CD4-positive, alpha-beta T cell treated with Interleukin-21 for 1 hour (primary cell): ENCODE results near the gene NRSN1.
A peak's percentile ranks its signal among the peaks of the same experiment; 100 is the strongest.
"Not testable (repeated sequence)": the region's sequence is repeated elsewhere in the genome, so short reads cannot be mapped to it uniquely, and the experiment has no call there.

ENCODE experiments used
- DNase-seq: peaks from one replicate; pipeline ENCODE4 v3.0.0-alpha.2; 2020

NRSN1 gene, protein sequence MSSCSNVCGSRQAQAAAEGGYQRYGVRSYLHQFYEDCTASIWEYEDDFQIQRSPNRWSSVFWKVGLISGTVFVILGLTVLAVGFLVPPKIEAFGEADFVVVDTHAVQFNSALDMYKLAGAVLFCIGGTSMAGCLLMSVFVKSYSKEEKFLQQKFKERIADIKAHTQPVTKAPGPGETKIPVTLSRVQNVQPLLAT

DNA sequence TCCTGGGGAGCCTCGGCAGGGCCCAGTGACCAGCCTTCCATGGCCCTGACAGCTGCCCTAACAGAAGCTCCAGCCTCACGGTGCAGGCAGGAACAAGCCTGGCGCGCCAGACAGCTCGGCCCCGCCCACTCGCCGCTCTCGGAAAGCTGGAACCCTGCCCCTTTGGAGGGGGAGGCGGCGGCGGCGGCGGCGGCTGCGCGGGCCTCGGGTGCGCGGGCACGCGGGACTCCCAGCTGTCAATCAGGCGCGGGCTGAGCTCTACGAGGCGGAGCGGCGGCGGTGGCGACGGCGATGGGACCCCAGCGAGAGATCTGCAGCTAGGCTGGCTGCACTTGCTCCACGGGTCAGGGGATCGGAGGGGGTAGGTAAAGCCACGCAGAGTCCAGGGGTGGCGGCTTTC, at the start of gene NRSN1:
NRSN1 (plus strand) TSS at position 236 of the 400 bp plus-strand sequence. CDS start 8,113 bp downstream, outside the sequence.
- DNase-seq, result no peak

DNA sequence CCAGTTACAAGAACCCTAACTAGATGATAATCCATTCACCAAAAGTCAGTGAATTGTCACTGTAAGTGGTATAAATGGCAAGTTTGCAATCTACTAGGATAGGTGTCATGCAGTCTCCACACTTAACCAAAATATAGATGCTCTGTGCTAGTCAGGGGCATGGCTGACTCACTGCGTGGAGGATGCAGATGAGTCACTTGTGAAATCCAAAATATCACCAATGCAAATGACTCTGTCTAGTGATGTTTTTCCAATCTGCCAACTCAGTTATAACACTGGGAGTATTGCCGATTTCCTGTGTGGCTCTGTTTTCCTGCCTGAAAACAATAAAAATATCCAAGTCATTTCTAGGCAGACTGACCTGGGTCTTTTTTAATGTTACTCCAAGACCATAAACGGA, 47.8 kb upstream of the NRSN1 start:
- no peak for DNase-seq

DNA sequence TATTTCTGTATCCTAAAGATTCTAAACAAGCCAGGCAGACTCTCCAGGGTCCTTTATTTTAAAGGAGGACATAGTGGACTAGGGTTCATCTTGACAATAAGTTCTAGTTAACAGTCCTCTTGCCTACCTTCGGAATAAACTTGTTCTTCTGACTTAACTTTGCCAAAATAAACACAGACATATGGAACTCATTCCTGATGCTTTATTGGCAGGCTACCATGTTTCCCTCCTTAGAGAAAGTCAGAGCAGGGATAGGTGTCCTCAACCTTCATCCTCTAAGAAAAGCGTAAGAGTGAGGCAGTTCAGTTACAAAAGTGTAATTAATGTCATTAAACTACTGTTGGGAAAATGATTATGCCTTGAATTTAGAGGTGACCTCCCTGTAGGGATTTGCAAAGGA, 46.9 kb upstream of the NRSN1 start:
- no peak for DNase-seq

DNA sequence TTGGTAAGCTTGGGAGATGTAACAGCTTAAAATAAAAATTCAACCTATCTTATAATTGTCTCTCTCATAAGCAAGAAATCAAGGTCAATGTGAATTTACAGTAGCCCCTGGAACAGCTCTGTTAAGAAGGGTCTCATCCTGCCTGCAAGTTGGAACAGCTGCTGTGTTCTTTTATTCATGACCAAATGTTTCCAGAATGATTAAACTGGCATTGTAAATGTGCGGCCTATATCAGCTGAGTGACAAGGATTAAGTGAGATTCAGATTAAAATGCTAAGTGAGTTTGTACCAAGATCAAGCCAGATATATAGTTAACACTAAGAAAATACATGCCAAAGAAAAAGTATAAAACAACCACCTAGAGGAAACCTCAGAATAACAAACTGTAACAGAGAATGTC, 45.3 kb upstream of the NRSN1 start:
- no peak for DNase-seq

DNA sequence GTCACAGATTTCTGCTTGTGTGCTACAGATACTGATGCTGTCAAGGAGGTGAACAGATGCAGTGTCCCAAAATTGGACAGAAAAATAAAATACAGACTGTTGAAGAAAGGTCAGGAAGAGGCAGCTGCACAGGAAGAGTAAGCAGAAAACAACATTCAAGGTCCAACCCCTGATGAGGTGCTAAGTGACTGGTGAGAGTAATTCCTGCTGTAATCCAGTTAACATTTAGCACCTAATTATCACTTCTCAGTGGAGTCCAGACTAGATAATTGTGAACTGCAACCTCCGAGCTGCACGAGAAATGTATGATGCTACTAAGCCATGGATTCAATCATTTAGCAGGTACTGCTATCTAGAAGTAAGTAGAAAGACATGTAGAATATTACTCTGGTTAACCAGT, 36.3 kb upstream of the NRSN1 start:
- DNase-seq, result no peak

DNA sequence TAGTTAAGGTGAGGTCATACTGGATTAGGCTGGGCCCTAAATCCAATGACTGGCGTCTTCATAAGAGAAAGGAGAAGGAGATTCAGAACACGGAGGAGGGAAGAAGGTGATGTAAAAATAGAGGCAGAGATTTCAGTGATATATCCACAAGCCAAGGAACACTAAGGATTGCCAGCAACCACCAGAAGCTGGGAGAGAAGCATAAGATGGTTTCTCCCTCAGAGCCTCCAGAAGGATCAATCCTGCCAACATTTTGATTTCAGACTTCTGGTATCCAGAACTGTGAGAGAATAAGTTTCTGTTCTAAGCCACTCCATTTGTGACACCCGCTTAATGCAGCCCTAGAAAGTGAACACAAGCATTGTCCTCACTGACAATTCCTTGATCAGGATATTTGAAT, 33.6 kb upstream of the NRSN1 start:
- no peak for DNase-seq

DNA sequence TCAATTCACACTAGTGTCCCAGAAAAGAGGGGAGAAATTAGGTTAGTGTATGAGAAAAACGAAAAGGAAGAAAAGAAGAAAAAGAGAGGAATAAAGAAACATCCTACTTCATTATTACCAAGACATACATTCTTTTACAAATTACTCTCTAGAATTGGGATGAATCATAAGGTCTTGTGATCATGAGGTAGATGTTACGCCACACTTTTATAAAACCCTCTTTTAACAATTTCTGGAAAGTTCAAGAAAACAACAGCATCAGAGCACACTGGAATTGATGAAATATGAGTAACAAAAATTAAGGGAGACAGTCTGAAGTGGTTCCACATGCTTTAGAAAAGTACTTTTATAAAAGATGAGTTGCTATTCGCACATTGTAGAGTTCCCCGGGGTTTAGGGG, 32.6 kb upstream of the NRSN1 start:
- DNase-seq, result no peak

DNA sequence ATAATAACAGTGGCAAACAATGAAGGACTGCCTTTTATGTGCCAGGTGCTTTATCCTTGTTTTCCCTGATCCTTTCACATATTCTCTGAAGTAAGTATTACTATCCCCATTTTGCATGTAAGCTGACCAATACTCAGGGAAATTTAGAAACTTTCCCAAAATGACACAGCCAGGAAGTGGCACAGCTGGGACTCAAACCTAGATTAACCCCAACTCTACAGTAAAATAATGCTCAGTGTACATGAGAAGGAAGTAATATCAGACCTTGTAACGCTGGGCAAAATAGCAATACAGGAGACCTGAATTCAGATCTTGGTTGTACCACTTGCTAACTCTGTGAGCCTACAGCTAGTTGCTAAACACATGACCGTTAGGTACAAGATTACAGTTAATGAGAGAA, 26.8 kb upstream of the NRSN1 start:
- DNase-seq, result no peak

DNA sequence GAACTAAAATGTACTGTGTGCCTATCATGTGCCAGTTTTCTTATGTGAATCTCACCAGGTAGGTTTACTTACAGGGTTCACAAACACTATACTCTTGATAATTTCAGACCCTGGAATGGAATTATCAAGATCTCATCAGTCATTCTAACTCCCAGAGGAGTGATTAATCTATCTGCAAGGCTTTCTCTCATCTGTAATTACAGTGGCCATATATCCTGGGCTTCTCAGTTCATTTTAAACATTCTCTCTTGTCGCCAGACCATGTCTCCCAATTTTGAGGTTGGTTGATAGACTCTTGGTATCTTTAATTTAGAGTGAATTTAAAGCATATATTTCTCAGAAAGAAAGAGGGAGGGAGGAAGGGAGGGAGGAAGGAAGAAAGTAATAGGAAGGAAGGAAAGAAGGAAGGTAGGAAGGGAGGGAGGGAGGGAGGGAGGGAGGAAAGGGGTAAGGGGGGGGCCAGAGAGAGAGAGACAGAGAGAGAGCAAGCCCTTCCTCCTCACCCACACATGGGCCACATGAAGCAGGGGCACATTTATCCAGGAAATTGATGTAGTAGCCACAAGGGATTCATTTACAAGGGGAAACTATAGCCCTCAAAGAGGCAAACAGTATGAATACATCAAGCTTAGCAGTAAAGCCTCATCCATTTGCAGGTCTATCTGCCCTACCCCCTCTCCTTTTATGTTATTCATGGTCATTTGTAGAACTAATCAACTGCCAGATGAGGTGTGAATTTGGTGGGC, 25.8 kb upstream of the NRSN1 start:
- no peak for DNase-seq

DNA sequence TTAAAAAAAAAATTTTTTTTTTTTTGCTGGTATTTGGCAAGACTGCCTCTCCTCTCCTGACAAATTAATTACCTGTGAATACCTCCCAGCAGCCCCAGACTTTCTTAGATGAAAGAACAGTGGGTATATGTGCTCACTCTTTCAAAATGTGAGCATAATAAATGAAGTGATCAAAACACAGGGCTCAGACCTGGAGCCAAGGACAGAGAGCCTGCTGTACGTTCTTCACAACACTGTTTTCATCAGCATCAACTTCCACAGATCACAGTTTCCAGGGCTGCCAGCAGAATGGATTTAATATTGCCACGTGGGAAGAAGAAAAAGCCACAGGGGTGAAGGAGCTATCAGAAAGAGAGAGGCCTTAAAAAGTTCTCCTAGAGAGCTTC, 25.3 kb upstream of the NRSN1 start:
- no peak for DNase-seq

DNA sequence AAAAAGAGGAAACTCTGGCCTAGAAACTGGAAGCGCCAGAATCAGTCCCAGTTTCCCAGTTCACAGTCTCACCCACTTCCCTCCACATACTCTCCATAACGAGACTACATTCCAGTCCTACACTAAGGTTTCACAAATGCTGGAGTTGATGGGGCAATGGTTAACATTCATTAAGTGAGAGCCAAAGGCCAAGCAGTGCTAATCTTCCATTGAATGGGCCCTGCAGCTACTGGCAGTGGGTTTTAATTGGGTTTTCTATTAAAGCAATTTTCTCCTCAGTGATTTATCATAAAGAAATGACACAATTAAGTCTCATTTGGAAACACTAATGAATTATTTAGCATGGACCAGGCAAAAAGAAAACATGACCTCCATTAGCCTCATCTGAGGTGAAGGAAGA, 20.8 kb upstream of the NRSN1 start:
- no peak for DNase-seq

DNA sequence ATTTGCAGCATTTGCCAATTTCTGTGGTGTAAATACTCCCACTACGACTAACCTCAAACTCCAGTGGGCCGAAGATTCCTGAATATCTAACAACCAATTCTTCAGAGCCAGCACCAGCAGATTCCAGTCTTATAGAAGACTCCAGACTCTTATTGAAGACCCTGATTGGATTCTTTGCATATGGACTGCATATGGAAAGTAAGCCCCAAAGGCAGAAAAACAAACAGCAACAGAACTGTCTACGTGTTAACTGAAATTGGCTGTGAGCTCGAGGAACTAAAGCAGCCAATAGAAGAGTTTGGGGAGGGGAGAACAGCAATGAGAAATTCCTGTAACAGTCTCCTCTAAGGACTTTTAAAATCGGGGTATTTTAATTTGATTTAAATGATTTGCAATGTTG, 19.7 kb upstream of the NRSN1 start:
- no peak for DNase-seq

DNA sequence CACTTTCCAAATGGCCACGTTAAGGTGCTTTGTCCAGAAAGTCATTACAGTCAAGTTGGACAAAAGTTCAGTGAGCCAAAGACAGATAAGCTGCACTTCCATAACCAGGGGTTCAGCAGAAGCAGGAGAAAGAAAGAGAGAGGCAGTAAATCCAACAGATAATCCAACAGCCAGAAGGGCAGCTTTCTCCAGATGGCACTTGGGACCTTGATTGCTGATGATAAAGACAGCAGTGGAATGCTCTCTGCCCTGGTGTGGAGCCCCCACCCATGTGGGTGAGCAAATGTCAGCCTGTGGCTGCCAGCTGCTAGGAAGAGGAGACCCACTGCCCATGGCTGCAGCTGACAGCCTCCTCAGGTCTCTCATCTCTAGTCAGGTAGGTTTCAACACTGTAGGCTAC, 18.7 kb upstream of the NRSN1 start:
- DNase-seq, result no peak

DNA sequence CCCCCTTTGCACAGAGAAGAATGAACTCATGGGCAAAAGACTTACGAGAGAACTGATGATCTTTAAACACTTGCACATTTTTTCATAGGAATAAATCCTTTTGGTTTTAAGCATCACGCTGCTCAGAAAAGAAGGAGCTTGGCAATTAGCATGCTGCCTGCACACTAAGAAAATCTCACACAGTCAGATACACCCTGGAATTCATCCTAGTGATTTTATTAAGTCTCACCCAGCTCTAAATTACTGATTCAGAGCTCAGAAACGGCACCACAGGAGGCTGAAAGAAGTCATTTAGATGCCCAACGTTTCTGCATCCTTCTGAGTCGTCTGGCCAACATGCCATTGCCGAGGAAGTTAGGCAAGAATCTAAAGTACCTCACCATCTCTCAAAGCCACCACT, 18.0 kb upstream of the NRSN1 start:
- no peak for DNase-seq

DNA sequence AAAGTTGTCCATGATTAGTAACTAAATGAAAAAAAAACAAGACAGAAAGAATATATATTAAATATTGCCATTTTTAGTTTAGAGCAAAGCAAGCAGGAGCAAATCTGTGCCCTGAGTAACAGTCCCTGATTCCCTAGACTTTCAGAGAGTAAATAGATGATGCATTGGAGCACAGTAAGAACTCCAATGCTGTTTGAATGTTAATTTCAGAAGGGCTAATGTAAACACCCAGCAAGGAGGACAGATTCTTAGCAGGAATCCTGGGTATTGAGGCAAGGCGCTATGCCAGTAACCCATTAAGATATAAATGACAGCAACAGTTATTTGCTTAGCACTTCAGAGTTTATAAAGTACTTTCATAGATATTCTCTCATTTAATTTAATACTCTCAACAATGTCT, 15.6 kb upstream of the NRSN1 start:
- DNase-seq, result no peak

DNA sequence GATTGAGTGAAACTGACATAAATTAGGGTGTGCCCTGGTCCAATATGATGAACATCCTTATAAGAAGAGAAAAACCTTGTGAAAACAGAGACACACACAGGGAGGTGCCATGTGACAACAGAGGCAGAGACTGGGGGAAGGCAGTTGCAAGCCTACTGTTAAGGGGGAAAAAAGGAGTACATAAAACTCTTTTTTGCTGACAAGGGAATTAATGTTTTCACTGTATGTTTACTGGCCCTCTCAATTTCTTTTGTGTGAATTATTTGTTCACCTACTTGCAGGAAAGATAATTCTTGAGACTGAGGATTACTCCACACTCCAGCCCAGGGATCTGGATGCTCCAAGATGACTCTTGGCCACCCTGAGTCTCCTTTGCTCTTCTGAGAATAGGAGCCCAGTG, 12.1 kb upstream of the NRSN1 start:
- no peak for DNase-seq

DNA sequence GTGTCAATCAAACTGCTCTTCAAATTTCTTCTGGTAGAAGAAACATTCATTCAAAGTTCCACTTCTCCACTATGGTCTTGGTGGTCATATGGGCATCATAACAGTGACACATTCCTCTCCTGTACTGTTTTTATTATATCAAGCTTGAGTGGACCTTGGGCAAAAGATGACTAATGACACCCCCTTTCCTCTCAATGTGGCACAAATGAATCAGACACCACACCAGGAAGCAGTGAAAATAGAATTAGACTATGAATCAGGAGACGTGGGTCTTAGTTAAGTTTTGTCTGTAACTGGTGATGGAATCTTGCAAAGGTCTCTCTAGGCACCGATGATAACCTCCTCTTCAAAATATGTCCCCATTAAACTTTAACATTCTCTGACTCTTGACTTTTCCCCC, 9.0 kb upstream of the NRSN1 start:
- DNase-seq, result no peak

DNA sequence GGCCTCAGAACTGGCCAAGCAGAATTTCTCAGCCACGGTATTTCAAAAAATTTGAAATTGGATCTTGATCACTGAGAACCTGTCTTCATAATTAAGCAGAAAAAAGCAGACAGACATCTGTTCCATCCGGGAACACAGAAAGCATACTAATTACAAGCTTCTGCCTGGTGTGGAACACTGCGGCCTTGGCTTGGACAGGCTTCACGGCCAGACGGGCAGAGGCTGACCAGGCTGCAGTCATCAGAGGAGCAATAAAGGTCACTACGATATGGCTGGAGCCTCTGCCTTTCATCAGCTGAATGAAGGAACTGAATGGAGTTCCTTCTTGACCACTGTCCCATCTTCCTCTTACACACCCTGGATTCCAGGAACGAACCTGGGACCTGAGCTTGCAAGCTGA, 3.9 kb upstream of the NRSN1 start:
- no peak for DNase-seq

DNA sequence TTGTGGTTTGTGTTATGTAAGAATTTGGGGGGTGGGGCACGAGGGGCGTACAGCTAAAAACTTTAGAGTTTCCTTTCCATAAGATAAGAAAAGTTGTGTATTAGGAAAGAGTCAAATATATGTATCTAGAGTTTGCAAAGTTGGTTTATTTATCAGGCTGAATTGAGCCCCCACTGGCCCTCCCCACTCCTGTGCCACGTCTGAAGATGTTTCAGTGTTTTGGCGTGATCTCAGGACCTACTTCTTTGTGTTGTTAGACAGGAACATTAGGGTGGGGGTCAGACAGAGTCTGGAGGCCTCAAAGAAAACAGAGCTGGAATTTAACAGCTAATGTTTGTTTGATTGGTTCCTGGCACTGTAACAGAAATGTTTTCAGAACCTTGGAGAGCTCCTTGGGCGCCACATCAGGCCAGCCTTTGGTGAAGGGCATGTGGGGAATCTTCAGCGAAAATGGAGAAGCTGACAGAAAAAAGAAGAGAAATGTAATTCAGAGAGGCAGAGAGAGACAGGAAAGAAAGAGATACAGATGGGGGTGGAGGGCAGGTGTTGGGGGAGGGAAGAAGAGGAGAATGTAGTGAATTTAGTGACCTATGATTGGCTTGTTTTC, 674 bp downstream of the NRSN1 start:
- DNase-seq, result peak; percentile 5

DNA sequence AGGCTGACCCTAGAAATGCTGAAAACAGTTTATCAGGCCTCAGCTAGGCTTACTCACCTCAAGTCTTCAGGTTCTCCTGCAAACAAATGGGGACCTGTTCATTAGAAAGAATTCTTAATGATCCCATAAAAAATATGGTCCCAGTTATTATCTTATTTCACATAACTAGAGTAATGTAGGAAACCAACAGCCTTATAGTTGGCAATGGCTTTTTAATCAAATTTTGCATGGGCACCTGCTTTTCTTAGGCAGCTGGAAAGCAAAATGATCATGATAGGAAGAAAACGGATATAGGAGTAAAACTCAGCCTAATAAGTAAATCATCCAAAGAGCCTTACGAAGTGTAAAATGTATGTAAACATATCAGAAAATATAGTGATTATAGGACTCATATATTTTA, 1.3 kb downstream of the NRSN1 start:
- DNase-seq, result no peak

DNA sequence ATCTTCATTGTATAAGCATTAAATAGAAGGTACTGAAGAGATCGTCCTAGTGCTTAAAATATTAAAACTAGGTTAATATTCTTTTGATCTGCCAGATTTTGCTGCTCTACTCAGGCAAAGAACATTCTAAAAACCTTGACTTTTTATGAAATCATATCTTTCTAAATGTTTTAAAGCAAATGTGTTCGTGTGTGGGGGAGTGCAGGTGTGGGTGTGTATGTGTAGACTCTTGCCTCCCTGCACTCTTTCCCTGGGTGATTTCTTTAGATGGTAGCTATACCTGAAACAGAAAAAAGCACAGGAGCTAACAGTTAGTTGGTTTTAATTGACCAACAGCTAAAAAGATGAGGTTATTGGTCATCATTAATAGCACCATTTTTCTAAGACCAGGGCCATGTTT, 5.7 kb downstream of the NRSN1 start:
- DNase-seq, result no peak

DNA sequence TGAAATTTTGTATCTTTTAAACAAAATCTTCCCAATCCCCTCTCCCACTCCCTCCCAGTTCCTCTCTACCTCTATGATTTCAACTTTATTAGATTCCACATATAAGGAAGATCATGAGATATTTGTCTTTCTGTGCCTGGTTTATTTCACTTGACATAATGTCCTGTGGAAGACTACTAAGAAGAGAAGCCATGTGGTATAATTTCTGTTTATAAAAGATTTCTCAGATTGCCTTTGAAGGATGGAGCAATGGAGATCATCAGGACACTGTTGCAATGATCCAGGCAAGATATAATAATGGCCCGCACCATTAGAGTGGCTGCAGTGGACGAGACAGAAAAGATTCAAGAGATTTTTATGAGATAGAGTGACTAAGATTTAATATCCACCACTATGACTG, 13.1 kb downstream of the NRSN1 start:
- no peak for DNase-seq

DNA sequence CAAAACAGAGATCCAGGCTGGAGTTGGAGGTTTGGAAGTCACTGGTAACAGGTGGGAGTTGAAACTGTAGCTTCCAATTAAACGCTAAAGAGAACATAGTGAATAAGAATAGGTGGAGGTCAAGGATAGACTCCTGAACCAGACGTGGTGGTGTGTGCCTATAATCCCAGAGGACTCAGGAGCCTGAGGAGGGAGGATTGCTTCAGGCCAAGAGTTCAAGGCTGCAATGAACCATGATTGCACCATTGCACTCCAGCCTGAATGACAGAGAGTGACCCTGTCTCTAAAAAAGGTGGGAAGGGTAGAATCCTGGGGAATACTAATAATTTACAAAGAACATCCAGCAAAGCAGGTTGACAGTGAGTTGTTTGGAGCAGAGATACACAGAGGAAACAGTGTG, 13.6 kb downstream of the NRSN1 start:
- no peak for DNase-seq

DNA sequence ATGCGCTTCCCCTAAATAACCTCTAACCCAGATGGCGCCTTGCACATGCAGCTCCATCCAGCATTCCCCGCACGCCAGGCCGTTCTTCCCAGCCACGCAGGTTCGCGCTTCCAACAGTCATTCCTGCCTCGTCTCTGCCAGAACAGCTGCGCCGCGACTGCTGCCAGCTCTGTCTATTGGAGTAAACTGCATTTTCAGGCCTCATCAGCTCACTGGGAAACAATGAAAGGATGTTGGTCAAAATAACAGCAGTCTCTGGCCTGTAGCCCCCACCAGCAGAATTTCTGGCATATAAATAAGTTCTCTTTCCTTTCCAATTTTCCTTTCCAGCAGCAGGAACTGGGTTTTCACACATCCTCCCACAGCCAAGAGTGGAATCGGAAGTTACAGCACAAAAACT, 14.6 kb downstream of the NRSN1 start:
- no peak for DNase-seq

DNA sequence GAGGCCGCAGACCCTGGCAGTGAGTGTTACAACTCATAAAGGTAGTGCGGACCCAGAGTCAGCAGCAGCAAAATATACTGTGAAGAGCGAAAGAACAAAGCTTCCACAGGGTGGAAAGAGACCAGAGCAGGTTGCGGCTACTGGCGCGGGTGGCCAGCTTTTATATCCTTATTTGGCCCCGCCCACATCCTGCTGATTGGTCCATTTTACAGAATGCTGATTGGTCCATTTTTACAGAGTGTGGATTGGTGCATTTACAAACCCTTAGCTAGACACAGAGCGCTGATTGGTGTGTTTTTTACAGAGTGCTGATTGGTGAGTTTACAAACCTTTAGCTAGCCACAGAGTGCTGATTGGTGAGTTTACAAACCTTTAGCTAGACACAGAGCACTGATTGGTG, 16.7 kb downstream of the NRSN1 start:
- DNase-seq, result not testable (repeated sequence)
